OCI-M2 (cell line): ENCODE data around the gene FMNL2.

Source experiments
- DNase-seq: peaks from one replicate; lab custom pipeline; 2025; ENCODE audit not compliant: unreplicated experiment; lab: John Stamatoyannopoulos, UW

The FMNL2 gene

DNA sequence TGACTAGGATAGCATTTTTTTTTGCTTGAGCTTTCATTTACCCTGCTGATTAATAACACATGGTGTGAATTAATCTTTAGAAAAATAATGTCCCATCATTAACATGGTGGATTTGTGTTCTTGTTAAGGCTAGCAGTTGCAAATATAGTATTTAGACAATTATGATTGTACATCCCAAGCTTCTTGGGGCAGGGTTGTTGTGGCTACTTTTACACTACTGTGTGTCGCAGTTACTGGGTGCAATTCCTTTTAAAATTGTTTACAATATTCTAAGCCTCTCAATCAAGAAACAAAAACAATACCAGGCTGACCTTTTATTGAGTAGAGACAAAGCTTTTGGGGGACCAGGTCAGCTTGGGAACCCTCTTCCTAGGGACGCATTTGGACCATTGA is 2.5 kb downstream of the FMNL2 start:
- DNase-seq, result no peak

DNA sequence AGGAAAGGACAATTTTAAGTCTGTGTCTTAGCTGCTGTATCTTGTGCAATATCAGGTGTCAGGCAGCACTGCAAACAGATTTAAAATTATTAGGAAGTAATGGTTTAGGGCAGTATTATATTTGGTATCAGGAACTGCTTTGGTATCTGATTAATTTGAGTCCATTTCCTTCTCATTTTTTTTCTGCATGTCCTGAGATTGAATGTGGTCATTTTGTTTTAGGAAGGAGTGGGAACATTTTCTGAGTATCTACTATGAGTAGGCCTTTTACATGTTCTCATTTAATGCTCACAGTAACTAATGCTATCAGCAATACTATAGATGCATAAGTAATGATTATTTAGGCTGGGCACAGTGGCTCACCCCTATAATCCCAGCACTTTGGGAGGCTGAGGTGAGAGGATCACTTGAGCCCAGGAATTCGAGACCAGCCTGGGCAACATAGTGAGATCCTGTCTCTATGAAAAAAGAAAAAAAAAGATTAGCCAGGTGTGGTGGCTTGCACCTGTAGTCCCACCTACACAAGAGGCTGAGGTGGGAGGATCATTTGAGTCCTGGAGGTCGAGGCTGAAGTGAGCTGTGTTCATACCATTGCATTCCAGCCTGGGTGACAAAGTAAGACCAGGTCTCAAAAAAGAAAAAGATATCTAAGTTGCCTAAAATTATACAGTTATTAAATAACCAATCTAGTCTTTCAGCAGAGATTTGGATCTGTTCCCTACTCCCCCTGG is 4.7 kb downstream of the FMNL2 start:
- DNase-seq, result no peak

DNA sequence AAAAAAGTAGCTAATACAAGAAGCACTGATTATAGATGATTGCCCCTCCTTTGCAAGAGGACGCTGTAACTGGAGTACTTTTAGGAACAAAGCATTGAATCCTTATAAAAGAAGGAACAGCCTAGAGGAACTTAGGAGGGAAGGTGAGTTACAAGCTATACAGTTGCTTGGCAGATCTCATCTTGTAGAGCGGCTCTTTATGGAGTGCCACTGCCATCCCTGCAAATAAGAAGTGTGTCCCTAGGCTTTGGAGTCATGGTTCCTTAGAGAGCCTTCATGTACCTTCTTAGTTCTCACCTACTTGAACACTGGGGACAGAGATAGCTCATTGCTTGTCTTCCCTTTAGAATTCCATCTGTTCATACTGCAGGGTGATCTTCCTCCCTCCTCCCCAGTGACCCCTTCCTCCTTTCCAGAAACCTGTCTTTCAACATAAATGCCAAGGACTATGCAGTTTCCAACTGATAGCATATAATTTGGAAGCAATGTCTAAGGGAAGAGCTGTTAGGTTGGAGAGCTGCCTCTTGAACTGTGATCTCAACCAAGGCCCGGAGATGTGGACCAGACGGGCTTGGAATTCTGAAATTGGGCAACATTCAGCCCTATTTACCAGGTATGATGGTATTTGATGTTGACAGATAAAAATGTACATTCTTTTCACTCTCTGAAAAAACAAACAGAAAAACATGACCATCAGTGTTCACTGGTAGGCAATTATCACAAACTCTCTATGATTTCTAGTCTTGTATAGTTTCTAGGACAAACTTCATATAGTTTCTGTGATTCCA is 7.5 kb downstream of the FMNL2 start:
- DNase-seq, result no peak

DNA sequence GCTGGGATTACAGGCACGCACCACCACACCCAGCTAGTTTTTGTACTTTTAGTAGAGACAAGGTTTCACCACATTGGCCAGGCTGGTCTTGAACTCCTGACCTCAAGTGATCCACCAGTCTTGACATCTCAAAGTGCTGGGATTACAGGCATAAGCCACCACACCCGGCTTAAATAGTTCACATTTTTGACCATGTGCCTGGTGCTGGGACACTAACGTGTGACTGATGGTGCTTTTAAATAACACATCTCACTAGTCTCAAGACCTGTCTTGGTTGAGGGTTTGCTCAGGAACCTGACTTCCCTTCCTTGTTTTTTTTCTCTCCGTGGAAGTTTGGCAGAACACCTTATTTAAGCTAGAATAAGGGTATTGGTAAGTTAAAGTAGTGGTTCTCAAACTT is 8.5 kb downstream of the FMNL2 start:
- DNase-seq, result no peak

DNA sequence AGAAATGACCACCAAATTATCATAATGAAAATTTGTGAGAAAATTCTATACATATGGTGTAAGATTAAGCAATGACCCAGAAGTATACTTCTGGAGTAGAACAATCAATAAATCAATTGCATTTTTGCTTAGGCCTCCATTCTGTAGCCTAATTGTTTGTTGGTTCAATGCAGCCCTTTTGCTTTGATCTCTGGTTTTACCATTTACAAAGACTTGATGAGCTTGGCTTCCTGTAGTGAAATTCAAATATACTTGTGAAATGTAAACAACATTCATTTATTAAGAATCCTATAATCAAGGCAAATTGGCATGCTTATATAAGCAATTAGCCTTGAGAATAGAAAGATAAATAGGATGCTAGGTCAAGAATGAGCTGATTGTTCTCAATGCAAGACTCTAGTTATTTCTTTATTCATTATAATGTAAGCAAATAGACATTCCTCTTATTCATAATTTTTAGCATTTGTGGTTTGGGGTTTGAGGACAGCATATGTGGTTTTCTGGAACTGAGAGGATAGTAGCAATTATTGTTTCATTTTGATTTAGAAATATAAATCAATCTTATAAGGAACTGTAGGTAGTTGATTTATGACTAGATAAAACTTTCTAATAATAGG is 9.7 kb downstream of the FMNL2 start:
- DNase-seq, result no peak

DNA sequence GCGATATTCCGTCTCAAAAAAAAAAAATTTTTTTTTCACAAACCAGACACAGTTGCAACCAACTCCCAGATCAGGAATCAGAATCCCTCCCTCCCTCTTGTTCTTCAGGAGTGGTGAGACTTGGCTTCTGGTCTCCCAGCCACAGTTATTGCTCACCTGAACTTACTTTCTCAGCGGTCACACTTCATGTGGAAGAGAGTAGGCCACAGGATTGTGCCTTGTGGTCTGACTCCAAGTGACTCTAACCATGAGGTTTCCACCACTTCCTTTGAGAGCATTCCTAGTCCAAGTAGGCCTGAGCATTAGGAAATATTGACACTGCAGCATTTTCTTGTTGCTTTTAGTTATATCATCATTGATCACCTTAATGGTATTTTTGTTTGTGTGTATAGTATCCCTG is 12.1 kb downstream of the FMNL2 start:
- no peak for DNase-seq

DNA sequence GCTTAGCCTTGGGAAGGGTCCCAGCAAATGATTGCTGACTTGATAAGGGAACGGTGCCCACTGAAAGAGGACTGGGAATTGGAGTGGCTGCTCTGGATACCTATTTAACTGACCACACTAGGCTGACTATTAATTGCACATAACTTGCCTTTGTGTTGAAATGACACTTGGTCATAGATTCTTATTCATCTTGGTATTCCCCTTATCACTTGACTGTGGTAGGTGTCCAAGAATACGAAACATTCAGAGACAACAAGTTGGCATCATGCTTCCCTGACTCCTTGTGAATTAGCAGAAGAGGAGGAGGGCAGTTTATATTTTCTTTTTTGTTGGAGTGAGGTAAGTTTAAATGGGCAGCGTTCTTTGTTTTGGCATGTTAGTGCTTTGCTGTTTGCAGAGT is 13.4 kb downstream of the FMNL2 start:
- no peak for DNase-seq

DNA sequence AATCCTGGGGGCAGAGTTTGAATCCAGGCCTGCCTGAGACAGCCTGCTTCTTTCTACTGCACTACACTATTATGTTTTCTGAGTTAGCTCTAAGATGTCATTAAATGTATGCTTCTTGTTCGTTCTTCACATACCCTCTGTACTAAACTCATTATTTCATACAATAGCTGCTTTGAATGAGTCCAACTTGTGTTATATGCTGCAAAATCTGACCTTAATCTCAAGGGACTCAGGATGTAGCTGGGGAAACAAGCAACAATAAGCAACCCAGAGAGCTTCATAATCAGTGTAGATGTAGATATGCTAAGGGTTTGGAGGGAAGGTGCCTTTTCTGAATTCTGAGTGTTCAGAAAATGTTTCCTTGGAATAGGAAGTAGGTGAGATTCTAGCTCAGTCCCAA is 14.4 kb downstream of the FMNL2 start:
- DNase-seq, result no peak

DNA sequence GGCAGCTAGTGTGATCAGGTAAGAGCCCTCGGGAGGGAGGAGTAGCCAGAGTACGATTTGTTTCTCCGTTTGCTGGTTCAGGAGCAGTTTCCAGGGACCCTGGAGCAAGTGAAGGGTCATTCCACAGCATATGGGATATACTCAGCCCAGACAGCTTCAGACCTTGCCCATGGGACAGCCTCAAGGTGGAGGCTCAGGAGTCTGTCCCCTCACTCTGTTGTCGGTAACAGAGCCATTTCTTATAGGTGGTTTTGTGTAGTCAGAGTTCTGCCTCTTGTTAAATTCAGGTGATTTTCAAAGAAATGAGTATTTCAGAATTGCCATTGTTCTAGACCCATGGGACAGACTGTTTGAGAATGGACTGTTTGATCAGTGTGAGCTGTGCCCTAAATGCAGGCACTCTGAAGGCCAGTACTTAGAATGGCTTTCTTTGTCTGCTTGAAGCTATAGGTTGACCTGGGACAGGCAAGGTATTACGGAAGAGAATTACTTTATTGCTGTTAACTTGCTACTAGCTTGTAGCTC is 15.2 kb downstream of the FMNL2 start:
- DNase-seq, result no peak

DNA sequence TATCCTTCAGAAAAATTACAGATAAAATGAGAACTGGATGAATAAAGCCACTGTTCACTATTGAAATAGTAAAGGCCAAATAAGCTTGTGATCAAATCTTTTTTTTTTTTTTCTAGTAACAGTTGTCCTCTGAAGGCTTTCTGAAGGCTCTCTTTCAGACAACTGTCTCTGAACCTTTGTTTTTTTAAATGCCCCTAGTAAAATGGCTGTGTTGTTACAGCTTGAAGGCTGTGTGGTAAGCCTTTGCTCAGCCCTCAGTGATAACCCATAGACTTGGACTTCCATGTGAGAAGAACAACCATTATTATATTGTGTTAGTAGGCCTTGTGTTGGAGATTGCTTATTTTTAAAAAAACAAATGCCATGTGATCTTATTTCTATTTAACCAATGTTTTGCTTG is 17.6 kb downstream of the FMNL2 start:
- no peak for DNase-seq

DNA sequence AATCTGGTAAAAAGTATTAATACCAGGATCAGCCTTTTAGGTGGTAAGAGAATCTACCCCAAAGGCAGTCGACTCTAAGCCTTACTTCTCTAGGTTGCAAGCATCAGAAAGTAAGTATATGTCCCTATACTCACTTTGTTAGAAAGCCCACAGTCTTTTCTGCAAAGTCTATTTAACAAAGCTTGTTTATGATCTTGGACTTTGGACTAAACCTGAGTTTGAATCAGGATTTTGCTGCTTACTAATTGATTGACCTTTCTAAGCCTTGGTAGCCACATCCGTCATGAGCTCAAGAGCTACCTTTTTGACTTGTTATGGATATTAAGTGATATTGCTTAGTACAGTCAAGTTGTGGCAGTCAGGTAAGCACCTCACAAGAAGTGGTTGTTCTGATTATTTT is 18.4 kb downstream of the FMNL2 start:
- no peak for DNase-seq

DNA sequence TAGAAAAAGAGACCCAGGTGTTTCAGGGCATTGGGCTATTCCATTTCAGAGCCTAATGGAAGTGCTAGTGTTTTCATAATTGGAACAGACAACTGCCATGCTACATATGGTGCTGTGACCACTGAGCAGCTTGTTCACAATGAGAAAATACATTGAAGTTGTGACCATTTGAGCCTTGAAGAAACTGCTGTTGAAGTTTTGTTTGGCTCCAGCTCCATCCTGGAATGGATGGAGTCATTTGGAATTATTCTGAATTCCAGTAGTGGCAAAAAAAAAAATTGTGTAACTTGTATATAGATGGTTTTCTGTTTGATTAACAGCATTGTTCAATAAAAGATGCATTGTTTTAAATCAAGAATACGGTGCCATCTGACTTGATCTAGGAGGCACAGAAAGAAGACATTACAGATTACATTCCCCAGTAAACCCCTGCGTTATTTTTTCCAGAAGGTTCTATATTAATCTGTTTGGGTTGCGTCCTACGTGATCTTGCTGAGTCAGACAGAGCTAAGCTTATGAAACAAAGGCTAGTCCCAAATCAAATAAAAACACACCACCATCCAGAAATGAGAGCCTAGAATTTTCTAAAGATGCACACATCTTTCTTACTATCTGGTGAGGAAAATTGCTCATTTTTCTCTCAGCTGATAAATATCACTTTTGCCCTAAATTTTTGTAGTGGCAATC is 19.2 kb downstream of the FMNL2 start:
- no peak for DNase-seq

DNA sequence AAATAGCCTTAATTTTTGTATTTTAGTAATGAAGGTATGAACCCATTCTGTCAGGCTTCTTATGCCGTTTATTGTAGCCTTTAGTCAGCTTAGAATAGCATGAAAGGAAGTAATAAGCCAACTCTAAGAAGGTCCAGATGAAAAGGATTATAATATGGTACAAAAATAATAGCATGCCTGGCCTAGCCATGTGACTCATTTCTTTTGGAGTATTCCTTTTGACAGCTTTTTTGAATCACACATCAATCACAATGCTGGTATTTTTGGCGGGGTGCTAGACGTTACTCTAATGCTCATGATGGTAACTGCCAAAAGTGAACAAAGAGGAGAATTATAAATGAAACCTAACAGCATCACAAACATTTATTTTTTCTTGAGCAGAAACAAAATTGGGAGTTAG is 19.9 kb downstream of the FMNL2 start:
- DNase-seq, result no peak

DNA sequence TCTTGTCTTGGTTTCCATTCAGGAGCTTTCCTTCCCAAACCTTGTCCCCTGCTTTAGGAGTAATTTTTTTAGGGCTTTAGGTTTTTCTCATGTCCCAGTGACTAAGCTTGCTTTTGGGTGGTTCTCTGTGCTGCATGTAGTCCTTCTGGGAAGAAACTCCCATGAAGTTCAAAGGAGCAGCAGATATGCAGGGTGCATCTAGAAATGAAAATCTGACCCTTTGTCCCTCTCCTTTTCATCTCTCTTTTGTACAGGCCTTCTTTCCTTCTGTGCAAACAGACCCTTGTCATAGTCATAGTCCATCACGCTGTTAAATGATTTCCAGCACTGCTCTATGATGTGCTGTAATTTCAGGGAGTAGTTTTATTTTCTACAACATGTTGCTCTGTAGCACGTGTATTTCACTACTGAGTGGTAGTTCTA is 20.4 kb downstream of the FMNL2 start:
- DNase-seq, result no peak

DNA sequence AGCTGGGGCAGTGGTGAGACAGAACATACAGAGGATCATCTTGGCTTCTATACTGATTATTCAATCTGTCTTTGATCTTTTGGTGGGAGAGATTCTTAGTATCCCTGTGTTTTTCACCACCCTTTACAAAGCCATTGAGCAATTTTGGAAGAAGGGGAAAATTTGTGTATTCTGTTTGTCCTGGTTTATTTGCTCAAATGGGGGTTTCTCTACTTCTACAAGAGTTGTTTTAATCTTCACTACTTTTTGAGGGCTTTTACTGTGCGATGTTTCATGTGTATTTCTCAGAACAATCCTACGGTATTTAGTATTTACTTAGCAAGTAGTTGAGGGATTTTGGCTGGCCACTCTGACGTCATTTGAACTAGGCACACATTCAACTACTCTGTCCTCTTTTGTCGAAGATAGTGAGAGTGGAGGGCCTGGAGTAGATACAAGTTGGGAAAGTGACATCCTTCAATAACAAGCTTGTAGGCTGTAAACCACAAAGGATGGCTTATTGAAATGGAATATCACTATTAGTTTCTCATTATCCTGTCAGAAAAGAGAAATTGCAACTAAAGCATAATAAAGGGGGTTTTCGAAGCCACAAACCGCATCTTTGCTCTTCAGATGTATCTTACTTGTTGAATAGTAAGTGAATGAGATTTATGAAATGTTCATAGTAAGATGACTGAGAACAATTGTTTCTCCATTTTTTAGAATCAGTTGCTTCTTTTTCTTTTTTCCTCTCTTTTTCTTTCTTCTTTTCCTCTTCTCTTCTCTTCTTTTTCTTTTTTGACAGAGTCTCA is 24.8 kb downstream of the FMNL2 start:
- no peak for DNase-seq

DNA sequence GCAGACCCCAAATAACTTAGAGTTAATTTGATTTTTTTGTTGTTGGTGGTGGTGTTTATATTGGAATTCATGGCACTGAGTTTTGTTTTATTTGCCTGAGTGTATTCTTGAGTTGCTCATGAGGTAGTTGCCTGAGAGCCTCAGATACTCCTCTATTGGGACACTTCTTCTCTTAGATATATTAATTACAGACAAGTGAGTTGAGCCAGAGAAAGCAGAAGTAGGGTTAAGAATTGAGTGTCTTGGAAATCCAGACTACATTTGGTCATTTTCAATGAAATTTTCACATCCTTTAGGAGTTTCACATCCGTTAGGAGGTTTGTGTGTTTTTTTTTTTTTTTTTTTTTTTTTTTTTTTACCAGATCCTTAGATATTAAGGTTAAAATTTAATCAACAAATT is 29.0 kb downstream of the FMNL2 start:
- no peak for DNase-seq

DNA sequence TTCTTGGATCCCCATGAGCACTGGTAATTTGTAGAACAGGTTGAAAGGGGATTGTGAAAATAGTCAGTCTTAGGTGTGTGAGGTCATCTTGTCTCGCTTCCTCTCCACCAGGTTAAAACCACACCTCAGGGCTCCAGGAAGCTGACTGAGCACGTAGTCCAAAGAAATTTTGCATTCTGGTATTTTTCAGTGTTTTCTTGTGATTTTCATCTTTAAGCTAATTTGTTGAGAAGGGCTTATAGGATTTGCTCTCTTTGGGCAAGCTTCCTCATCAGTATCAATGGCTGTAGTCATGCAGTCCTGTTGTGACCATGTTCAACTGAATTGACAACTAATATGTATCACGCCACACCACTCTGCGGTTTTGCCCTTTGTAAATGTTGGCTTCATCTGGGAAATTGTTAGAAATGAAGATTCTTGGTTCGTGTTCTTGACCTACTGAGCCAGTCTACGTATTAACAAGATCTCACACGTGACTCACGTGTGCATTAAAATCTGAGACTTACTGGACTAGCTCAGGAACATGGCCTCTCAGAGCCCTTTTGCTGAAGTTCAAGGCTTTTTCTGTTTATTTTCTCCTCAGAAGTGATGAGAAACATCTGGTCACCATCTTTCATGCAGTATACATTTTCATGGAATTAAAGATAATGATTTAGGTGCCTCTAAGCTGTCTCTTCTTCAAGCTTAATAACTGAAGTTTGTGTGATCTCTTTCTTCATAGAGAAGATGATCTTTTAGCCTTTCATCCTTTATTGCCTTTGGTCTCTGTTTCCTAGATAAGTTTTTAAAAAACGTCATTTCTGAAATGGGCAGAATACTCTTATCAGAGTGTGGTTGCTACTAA is 32.8 kb downstream of the FMNL2 start:
- no peak for DNase-seq

DNA sequence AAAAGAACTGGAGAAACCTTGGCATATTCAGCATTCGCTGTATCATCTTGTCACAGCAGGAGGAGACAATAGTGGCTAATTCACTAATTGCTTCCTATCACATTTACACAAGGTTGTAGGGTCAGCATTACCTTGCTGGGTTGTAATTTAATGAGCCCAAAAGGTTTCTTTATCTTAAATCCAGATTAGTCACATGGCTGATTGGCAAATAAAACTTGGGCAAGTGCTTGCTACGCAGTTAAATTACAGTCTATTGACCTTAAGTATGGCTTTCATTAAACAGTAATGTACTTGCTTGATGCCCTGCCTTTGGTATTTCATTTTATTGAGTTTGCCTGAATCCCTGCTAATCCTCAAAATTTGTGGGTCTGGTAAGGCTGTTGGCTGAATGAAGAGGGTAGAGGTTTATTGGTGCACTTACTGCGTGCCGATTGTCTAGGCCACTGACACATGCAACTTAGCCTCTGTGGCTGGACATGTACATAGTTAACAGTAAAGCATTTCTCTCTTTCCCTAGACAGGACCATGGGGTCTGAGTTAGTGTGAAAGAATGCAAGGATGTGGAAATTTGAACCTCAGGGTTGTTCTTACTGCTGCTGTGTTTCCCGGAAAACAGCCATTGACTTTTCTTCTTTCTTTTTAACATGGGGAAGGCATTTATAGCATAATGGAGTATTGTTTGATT is 34.3 kb downstream of the FMNL2 start:
- no peak for DNase-seq

DNA sequence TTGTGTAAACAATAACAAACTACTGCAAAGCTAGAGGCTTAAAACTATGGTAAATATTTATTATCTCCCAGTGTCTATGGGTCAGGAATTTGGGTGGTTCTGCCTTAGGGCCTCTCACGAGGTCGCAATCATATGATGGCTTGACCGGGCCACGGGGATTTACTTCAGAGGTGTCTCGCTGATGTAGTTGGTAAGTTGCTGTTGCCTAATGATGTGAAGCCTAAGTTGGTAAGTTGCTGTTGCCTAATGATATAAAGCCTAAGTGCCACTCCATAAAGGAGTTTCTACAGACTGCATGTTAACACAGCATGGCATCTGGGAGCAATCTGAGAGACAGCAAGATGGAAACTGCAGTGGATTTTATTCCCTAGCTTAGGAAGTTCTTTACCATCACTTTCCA is 35.8 kb downstream of the FMNL2 start:
- no peak for DNase-seq
